ACHN (cell line): ENCODE results near the gene SLC9A2.

Experiments used
- DNase-seq: peaks from one replicate; pipeline ENCODE4 v3.0.0-alpha.2; 2015
- in situ Hi-C: cut with HindIII; loops from 2 replicates; pipeline ENCODE4 v1.10.0; 2017; ENCODE audit warnings: low sequenced_read_pairs, low pct_ligation_motif_present, low pct_unique_long_range_greater_than_20kb

Gene SLC9A2, protein sequence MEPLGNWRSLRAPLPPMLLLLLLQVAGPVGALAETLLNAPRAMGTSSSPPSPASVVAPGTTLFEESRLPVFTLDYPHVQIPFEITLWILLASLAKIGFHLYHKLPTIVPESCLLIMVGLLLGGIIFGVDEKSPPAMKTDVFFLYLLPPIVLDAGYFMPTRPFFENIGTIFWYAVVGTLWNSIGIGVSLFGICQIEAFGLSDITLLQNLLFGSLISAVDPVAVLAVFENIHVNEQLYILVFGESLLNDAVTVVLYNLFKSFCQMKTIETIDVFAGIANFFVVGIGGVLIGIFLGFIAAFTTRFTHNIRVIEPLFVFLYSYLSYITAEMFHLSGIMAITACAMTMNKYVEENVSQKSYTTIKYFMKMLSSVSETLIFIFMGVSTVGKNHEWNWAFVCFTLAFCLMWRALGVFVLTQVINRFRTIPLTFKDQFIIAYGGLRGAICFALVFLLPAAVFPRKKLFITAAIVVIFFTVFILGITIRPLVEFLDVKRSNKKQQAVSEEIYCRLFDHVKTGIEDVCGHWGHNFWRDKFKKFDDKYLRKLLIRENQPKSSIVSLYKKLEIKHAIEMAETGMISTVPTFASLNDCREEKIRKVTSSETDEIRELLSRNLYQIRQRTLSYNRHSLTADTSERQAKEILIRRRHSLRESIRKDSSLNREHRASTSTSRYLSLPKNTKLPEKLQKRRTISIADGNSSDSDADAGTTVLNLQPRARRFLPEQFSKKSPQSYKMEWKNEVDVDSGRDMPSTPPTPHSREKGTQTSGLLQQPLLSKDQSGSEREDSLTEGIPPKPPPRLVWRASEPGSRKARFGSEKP

DNA sequence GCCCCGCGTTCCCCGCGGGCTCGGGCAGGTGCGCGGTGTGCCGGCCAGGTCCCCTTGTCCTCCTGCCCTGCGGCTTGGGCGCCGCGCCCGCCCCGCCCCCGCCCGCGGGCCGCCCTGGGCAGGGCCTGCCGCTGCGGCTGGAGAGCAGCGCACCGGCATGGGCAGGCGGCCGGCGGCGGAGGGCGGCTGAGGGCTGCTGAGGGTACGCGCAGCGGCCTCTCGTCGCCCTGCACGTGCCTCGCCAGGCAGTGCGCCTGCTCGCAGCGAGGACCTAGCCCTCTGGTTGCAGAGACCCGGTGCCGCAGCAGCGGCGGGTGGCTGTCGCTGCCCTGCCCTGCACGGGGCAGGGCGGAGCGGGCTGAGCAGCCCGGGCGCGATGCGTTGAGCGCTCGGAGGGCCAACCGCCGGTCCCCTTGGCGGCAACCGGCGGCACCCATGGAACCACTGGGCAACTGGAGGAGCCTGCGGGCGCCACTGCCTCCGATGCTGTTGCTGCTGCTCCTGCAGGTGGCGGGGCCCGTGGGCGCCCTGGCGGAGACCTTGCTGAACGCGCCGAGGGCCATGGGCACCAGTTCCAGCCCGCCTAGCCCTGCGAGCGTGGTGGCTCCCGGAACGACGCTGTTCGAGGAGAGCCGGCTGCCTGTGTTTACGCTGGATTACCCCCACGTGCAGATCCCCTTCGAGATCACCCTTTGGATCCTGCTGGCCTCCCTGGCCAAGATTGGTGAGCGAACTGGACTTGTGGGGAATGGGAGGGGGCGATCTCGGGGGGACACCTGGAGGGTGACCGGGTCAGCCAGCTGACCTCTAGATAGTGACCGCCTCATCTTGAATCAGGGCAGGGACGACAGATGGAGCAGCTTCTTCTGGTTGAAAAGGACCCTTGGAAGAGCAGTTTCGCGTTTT is at the start of gene SLC9A2:
TSS of gene SLC9A2 (plus strand) at position 140 of the 906 bp plus-strand sequence. CDS start at position 436, 296 bp downstream.
- in situ Hi-C loops, result no loop called here
- DNase-seq, result no peak

DNA sequence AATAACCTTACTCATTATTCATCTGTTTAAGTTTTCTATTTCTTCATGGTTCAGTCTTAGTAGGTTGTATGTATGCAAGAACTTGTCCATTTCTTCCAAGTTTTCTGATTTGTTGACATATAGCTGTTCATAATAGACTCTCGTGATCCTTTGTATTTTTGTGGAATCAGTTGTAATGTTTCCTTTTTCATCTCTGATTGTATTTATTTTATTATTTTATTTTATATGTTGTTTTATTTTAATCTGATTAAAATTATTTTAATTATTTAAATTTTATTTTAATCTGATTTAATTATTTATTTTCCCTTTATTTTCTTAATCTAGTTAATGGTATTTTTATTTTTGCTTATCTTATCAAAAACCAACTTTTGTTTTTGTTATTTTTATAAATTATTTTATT is 43.5 kb upstream of the SLC9A2 start:
- in situ Hi-C loops, result no loop called here
- DNase-seq, result no peak

DNA sequence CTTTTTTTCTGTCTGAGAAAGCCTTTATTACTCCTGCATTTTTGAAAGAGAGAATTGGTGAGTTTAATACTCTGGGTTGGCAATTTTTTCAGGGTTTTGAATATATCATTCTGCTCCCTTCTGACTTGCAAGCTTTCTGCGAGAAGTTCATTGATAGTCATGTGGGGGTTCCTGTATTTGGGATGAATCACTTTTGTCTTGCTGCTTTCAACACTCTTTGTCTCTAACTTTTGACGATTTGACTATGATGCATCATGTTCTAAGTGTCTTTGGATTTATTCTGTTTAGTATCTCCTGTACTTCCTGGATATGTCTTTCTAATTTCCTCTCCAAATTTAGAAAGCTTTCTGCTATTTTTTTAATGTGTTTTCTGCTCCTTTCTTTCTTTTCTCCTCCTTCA is 41.0 kb upstream of the SLC9A2 start:
- DNase-seq, result no peak
- in situ Hi-C loops, result no loop called here

DNA sequence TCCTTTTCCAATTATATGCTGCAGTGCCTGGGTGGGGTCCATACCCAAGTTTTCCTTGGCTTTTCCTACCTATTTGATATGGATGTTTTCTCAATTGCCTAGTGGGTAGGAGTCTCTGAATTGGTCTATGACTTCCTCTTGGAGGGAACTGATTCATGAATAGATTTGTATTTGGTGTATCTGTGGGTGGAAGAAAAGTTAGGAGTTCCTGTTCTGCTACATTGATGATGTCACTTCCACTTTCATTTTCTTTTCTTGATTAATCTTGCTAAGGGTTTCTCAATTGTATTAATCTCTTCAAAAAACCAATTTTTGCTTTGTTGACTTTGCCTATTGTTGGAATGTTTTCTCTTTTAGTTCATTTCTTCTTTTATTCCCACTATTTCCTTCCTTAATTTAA is 37.4 kb upstream of the SLC9A2 start:
- in situ Hi-C loops, result no loop called here
- no peak for DNase-seq

DNA sequence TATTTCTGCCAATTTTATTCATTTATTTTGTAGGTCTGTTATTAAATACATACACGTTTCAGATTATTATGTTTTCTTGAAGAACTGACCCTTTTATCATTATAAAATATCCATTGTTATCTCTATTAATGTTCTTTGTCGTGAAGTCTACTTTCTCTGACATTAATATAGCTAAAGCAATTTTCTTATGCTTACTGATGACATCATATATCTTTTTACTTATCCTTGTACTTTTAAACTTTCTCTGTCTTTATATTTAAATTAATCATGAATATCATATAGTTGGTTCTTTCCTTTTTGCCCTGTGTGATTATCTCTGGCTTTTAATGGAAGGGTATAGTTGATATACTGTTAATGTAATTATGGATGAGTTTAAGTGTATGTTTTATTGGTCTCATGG is 36.5 kb upstream of the SLC9A2 start:
- in situ Hi-C loops, result no loop called here
- DNase-seq, result no peak

DNA sequence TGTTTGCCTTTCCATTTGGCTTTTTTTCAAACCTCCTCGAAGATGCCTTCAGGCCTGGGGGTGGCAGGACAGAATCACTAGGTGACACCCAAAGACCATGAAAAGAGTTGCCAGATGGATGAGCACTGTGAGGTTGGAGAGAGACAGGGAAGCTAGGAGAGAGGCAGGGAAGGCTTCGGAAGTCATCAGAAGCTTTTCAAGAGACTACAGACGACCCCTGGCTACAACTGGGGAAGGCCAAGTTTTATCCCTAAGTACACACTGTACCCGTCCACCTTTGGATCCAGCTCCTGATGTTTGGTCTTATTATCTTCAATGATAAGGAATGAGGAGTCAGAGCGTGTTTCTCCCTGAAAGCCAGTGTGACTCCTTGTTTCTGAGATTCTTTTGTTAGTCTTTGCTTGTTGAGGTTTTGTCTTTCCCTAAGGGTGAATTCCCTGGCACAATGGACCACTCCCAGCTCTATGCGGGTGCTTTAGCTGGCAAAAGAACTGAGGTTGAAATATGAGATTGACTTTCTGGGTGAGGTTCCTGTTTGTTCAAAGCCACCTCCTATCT is 33.4 kb upstream of the SLC9A2 start:
- in situ Hi-C loops, result no loop called here
- no peak for DNase-seq

DNA sequence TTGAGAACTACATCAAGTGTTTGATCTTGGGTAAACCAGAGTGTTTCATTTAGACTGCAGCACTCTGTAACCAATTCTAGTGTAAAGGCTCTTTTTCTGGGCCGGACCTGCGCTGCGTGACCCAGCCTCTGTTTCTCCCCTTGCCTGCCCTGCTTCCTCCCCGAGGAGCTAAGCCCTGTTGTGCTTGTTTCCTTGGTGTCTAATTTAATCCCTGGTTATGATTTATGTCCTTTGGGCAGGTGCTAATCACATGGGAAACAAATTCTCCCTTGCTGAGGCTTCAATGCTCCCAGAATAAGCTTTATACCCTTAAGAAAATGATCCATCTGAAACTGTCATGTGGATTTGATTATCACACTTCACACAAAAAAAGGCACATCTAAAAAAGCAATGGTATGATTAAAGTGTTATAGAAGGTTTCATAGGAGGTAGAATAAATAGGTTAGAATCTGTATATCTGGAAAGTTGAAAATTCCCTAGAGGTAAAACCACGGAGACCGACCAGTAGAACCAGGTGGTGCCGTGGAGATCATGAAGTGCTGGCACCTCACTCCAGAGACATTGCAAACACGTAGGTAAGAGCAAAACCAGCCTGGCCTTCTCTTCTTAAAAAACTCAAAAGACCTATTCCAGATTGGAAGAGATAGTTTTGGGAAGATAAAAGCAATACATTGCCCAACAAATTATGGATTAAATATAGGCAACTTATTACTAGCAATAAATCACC is 31.0 kb upstream of the SLC9A2 start:
- in situ Hi-C loops, result no loop called here

DNA sequence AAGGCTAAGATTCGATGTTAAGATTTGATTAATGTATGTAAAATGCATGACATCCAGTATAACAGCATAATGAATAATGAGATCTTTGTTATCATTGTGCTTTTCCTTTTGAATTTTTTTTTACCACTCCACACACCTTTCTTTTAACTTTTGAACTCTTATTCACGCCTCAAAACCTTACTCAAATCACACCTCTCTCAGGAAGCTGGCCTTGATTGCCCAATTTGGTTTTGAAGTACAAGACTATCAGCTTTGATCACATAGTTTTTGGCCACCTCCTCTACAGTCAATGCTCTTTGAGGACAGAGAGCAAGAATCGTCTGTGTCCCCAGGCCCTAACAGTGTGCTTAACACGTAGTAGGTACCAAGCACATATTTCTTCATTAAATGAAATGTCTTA is 29.9 kb upstream of the SLC9A2 start:
- no peak for DNase-seq
- in situ Hi-C loops, result no loop called here

More for the DNA sequence above, 31.0 kb upstream of the SLC9A2 start:
- DNase-seq, result no peak

DNA sequence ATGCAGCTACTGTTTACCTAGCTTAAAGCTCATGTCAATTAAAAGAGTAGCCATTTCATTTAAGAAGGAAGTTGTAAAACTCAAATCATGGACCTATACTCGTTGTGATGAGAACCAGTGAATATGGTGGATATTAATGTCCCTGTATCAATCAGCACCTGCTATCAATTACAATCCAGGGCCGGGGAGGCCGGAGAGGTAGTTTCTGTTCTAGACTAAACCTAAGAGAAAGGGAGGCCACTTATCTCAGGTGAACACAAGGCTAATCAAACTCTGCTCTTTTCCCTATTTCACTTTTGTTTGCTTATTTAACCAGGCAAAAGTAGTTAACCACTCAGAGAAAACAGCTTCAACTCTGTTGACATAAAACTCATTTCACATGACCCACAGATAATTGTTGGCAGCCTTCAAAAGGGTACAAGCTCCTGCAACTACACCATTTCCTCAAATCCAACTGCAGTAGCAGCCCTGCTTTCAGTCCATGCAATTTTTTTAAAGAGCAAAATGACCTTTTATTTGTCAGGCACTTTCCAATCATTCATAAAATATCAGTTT is 27.8 kb upstream of the SLC9A2 start:
- no peak for DNase-seq
- in situ Hi-C loops, result no loop called here

DNA sequence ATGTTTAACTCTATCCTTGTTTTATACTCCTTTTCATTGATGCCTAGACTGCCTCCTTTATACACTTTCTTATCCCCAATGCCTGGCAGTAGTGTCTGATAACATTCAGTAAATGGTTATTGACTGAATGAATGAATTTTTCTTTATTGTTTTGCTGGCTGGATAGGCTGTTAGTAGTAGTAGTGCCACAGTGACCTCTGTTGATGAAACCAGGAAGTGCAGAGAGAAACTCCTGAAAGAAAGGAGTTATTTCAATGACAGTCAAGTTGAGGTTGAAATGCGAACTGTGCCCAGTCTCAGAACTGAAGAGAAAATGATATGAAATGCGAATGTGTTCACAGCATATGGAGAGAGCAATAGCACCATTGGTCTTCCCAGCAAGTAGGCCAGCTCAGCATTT is 26.8 kb upstream of the SLC9A2 start:
- in situ Hi-C loops, result no loop called here
- peak; percentile 51 for DNase-seq

DNA sequence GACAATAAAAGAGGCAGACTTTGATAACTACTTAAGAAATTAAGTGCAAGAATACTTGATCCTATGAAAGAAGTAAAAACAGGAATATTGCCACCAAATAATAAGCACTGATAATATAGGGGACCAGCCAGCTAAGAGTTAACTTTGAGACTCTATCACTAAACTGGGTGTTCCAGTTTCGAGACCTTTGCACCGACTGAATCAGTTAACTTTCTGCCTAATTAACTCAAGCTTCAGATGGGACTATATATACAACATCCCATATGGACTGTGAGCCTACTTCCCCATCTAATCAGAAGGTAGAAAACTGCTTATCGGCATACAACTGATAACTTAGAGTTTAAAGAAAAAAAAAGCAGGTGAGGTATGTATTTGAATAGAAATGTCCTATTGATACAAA is 25.8 kb upstream of the SLC9A2 start:
- in situ Hi-C loops, result no loop called here
- no peak for DNase-seq

DNA sequence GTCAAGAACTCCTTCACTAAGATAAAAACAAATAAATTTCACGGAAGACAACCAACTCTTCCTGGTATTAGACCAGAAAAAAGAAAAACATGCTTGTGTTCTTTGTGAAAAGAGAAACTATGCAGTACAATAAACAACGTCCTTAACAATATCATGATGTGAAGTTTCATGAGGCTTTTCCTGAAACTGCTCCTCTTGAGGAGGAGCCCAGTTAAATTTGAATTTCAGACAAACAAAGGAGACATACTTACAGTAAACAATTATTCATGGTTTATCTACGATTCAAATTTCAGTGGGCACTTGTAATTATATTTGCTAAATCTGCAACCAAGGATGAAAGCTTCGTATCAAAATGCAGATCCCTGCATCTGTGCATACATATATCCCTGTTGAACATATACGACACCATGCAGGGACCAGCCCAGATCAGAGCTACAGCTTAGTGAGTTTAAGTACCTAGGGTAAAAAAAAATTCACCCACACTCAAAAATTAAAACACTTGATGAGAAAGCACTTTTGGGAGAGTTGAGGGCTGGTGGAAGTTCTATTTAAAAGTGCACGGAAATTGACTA is 24.8 kb upstream of the SLC9A2 start:
- in situ Hi-C loops, result no loop called here
- DNase-seq, result no peak

DNA sequence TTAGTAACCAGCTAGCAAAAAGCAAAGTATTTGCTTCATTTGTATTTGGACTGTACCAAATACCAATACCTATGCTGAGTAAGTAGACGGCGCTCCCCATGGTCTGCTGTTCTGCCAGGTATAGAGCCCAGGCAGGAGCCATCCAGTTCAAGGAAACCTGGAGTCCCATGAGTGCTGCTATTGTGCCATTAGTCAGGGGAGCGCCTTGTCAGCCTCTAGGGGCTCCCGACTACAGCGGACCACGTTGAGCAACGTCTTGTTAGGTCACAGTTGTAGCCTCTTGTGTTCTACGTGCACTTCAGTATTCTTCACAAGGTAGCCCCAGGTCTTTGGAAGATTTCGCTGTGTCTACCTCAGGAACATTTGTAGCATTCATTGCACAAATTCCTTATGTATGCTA is 21.6 kb upstream of the SLC9A2 start:
- in situ Hi-C loops, result no loop called here
- no peak for DNase-seq

DNA sequence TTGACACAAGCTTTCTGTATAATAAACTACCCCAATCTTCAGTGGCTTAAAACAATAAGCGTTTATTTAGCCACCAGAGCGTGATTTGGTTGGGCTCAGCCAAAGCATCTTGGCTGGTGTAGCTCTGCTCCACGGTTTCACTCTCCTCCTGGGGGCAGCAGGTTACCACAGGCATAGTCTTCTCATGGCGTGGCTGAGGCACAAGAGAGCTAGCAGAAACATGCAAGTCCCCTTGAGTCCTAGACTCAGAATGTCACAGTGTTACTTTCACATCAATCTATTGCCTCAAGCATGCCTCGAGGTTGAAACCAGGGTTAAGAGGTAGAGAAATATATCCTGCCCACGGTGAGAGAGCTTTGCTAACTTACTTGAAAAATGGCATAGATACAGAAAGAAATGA is 19.9 kb upstream of the SLC9A2 start:
- no peak for DNase-seq
- in situ Hi-C loops, result no loop called here

DNA sequence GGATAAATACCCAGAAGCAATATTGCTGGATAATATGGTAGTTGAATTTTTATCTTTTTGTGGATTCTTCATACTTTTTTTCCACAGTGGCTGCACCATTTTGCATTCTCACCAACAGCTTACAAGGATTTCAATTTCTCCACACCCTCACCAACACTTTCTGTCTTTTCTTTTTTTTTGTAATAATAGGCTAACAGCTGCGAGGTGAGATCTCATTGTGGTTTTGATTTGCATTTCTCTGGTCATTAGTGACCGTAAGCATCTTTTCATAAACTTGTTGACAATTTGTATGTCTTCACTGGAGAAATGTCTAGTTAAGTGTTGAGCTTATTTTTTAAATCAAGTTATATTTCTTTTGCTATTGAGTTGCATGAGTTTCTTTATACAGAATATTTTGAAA is 17.6 kb upstream of the SLC9A2 start:
- no peak for DNase-seq
- in situ Hi-C loops, result no loop called here

DNA sequence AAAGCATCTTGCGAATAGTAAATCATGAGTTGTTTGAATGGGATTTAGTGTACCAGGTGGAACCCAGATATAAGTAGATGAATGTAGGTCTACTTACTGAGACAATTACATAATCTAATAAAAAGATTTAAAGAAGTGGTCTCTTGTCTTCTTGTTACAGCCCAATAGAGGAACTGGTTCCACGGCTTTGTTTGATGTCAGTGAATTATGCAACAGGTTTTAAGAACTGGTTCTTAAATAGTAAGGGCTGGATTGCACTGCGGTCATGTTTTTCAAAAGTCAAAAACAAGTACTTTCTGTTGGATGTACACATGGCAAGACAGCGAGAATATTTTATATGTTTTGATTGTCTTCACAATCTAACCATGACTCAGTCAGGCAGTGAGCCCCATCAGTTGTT is 15.4 kb upstream of the SLC9A2 start:
- no peak for DNase-seq
- in situ Hi-C loops, result no loop called here

DNA sequence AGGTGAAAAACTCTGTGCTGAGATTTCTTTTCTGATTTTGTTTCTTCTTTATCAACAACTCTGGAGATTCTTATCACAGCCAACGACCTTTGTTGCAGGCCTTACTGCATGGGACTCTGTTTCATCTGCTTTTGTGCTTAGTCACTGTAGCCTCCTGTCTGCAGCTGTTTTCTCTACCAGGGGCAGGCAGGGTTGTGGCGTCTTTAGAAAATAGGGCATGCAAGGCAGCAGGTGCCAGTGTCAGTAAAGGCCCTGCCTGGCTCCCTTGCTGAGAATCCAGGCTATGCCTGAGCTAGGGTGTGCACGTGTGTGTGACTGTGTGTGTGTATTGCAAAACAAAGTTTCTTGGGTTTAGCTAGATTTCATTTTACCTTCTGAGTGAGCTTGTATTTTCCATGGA is 14.6 kb upstream of the SLC9A2 start:
- in situ Hi-C loops, result no loop called here
- no peak for DNase-seq
